IPS-NIHi11 (cell line): ENCODE measurements around the gene SHROOM1.

ENCODE experiments used
- DNase-seq: peaks from one replicate; pipeline ENCODE4 v3.0.0; 2012; ENCODE audit warnings: mixed read lengths, low spot score

Gene SHROOM1

DNA sequence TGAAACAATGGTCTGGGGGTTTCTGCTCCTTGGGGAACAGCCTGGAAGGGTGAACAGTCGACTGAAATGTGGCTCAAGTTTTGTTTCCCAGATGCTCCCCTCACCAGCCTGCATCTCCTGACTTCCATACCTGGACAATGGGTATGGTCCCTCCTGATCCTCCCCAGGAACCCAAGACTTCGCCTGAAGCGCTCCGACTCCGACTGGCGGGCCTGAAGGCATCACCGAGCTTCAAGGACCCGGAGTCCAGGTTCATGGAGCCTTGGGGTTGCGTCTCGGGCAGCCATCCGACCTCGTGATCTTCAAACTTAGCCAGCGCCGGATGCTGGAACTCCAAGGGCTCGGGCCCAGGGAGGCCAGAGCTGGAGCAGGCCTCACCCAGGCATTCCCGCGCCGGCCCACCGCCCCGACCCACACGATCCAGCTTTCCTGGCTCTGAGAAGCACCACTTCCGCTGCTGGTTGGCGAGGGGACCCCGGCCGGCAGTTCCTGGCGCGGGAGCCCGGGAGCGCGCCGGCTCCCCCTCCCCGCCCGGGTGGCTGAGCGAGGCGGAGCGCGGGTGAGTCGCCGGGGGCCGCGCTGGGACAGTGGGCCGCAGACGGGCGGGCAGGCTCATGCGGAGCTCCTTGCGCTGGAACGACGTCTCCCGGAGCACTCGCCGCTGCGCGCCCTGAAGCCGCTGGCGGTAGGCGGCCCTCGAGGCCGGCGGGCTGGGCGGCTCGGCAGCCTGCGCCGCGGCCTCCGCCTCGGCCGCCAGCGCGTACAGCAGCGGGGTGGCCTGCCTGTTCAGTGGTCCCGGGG, 5.2 kb downstream of the SHROOM1 start:
- DNase-seq = peak; percentile 65

DNA sequence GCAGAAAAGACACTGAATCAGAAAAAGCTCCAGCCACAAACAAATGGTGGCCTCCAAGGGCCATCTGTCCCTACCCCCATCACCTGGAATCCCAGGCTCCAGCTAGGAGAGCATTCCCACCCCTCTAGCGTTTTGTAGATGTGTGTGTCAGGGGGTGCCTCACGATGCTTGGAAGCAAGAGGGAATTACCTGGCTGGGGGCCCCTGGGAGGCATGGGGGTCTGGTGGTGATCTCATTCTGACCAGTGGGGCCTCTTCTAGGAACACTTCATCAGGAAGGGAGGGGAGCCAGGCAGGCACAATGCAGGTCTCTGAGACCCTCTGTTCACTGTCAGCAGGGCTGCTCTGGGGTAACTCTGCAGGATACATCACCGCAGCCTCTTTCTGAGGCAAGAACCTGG, 6.0 kb downstream of the SHROOM1 start:
- no peak for DNase-seq

DNA sequence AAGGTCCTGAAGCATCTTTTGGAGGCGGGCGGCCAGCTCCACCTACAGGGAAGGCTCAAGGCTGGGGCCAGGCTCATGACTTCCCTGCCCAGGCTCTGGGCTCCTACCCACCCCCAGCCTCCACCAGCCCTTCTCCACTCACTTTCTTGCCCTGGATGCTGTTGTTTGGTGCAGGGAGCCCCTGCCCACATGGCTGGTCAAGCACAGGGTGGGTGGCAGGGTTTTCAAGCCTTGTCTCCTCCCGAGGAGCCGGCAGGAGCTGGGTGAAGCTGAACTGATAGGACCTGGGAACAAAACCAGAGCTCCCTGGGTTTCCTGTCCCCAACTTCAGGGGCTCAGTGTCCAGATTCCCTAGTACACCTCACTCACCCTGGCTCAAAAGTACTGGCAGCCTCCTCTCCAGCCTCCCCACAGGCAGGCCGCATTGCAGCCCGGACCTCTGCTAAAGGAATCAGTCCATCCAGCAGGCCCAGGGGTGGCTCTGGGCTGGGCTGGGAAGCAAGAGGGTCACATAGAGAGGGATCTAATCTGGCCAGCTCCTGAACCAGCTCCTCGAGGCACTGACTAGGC, 6.9 kb downstream of the SHROOM1 start:
- DNase-seq = no peak

DNA sequence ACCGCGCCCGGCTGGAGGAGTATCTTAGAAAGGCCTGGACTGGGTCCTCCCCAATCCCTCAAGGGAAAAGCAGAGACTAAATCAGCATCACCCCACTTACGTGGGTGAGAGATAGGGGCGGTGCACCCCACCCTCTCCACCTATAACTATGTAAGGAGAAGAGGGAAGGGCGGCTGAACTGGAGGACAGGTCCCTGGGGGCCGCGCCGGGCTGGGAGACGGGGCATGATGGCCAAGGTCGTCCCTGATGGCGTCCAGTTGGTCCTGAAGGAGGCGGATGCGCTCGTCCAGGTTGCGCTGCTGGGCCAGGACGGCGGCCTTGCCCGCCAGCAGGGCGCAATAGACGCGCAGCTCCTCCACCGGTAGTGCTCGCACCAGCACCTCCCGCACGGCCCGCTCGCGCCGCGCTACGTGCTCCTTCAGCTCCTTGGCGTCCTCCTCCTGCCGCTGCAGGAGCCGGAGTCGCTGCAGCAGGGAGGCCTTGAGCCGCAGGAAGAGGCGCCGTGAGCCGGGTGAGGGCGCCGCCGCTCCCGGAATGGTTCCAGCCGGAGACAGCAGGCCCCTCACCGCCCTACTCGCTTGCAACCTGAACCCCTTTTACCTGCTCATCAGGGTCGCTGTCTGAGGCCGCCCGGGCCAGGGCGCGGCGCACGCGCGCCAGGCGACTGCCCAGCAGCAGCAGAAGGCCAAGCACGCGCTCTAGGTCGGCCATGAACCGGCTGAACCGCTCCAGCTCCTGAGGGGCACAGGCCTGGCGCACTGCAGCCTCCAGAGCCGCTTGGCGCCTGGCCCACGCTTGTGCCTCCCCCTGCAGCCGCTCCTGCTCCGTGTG, 7.6 kb downstream of the SHROOM1 start:
- DNase-seq = peak; percentile 75

DNA sequence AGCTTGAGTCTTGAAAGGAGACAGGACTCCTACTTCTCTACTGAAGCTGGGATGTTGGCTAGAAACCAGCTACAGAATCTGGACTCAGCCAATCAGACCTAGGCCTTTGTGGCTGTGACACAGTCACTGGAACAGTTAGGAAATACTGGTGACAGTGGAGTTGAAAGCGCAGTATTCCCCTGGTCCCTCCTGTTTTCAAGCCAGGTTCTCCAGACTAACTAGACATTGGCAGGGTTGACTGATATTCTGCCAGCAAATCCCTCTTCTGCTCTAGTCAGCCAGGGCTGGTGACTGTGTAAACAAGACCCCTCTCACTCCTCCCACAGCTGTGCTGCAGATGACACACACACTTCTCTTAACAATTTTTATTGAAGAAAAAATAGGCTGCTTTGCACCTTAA, 8.7 kb downstream of the SHROOM1 start:
- no peak for DNase-seq

DNA sequence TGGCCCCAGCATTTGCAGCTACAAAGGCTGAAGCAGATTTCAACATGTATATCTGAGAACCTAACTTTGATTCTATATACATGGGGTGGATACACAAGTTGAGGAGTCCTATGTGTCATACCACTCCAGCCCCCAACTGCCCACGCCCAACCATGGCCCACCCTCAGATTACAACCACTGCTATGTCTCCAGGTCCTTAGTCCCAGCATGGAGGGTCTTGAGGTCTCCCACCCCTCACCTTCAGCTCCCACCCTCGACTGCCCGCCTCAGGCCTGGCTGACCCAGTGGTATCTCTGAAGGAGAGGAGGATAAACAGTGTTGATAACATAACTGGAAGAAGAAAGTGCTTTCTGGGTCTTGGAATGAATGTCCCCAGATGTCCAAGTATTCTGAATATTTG, 9.1 kb downstream of the SHROOM1 start:
- no peak for DNase-seq

DNA sequence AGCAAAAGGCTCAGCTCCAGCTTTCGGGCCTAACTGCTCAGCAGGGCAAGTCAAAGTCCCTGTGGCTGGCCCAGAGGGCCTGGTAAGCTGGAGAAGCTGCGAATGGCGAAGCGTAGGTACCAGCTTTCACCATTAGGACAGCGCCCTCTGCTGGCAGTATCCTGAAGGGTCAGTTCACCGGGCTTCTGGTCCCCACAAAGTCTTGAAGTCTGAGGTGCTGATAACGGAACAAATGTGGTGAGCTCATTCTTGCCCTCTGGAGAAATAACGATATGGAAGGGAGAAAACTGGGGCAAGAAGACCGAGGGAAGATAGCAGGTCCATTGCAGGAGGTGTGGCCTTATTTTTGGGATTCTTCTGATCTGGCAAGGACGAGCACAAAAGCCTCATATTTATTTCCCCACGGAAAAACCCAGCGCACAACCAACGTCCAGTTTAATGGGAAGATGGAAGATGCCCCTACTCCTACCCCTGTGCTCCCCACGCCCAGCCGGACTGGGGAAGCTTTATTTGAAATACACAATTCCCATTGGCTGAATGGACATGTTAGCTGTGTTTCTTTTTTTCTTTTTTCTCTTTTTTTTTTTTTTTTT, 10.2 kb downstream of the SHROOM1 start:
- peak; percentile 86 for DNase-seq

DNA sequence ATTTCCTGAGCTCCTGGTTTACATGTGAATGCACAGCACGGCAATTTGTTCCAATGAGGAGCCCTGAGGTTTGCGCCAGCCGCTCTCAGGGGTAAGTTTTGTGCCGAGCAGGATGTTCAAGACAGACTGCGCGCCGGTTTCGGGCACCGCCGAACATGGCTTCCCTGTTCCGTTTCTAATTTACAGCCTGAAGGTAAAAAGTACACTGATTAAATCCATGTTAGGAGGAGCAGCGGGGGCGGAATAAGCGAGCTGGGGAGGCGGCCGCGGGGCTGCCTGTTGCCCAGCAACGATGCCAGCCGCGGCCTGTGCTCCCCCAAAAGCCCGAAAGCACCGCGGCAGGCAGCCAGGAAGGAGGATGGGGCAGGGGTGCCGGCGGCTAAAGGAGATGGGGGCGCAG, 11.0 kb downstream of the SHROOM1 start:
- no peak for DNase-seq

DNA sequence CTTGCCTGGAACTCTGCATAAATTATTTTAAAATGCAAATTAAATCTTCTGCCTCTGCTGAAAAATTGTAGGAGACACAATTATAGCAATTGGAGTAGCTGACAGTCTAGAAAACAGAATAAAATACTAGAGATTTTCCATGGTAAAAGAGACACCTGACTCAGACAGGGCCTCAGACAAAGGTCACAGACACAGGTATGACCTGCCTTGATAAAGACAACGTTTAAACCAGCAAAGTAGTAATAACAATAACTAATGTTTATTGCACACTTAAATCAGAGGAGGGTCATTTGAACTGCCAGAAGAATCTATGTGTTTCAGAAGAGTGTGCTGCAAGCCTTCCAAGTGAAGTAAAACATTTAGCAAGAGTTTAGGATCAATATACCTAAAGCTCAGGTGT, 13.4 kb downstream of the SHROOM1 start:
- no peak for DNase-seq

DNA sequence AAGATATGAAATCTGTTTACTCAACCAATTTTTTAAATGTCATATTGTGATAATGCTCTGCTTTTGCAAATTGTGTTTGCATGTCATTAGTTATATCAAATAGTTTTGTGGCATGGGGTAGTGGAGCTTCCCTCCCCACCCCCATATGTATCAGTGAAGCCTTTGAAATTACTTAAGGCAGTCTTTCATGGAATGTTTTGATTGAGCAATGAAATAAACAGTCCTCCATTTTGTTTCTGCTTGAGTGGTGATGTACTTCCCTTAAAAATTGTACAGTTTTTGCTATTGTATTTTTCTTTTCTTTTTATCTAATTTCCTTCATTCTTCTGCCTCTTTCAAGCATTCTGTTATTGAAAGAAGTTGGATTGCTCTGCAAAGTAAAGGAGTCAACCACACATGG, 13.9 kb downstream of the SHROOM1 start:
- DNase-seq = no peak

DNA sequence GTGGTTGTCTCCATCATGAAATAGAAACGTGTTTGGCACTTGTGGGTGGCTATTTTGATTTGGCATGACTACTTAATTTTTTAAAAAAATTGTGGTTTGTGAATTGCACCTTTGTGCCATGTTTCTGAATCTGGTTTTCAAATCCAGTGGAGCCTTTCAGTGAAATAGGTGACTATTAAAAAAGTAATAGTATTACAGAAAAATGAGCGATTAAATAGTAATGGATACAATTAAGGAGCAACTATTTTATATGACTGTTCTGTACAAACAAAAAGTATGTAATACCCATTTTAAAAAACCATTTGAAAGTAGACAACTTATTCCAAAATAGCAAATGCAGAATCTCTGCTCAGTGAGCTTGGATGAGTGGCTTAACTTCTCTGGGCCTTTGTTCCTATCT, 14.4 kb downstream of the SHROOM1 start:
- DNase-seq = no peak

DNA sequence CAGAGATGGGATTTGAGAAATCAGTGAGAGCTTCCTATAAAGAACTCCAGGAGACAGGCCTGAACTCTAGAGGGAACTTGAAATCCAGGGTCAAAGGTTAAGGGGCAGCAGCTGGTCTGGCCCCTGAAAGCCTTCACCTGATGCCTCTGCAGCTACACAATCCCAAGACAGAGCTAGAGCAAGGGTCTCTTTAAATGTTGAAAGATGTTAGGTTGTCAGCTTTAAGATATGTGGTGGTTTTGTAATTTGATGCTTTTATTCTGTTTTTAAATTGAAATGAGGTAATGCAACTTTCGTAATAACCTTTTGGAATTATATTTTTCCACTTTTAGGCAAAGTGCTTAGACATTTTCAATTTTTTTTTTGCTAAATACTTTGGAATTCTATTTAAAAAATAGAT, 15.0 kb downstream of the SHROOM1 start:
- no peak for DNase-seq

DNA sequence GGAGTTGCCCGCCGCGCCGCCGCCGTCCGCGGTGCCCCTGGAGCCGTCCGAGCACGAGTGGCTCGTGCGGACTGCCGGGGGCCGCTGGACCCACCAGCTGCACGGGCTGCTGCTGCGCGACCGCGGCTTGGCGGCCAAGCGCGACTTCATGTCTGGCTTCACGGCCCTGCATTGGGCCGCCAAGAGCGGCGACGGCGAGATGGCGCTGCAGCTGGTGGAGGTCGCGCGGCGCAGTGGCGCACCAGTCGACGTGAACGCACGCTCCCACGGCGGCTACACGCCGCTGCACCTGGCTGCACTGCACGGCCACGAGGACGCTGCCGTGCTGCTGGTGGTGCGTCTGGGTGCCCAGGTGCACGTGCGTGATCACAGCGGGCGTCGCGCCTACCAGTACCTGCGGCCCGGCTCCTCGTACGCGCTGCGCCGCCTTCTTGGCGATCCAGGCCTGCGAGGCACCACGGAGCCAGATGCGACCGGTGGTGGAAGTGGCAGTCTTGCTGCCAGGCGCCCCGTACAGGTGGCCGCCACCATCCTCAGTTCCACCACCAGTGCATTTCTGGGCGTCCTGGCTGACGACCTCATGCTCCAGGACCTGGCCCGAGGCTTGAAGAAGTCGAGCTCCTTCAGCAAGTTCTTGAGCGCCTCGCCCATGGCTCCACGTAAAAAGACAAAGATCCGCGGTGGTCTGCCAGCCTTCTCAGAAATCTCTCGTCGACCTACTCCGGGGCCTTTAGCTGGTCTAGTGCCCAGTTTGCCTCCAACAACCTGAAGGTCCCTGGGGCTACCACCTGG, 15.7 kb downstream of the SHROOM1 start:
- peak; percentile 48 for DNase-seq

DNA sequence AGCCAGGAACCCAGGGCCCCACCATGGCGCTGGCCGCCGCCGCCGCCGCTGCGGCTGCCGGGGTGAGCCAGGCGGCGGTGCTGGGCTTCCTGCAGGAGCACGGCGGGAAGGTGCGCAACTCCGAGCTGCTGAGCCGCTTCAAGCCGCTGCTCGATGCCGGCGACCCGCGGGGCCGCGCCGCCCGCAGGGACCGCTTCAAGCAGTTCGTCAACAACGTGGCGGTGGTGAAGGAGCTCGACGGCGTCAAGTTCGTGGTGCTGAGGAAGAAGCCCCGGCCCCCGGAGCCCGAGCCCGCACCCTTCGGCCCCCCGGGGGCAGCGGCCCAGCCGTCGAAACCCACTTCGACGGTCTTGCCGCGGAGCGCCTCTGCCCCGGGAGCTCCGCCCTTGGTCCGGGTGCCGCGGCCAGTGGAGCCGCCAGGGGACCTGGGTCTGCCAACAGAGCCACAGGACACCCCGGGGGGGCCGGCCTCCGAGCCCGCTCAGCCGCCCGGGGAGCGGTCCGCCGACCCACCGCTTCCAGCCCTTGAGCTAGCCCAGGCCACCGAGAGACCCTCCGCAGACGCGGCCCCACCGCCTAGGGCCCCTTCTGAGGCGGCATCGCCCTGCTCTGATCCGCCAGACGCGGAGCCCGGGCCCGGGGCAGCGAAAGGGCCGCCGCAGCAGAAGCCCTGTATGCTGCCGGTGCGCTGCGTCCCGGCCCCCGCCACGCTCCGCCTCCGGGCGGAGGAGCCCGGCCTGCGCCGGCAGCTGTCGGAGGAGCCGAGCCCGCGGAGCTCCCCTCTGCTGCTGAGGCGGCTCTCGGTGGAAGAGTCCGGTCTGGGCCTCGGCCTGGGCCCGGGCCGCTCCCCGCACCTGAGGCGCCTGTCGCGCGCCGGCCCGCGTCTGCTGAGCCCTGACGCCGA, 16.6 kb downstream of the SHROOM1 start:
- DNase-seq = peak; percentile 76

DNA sequence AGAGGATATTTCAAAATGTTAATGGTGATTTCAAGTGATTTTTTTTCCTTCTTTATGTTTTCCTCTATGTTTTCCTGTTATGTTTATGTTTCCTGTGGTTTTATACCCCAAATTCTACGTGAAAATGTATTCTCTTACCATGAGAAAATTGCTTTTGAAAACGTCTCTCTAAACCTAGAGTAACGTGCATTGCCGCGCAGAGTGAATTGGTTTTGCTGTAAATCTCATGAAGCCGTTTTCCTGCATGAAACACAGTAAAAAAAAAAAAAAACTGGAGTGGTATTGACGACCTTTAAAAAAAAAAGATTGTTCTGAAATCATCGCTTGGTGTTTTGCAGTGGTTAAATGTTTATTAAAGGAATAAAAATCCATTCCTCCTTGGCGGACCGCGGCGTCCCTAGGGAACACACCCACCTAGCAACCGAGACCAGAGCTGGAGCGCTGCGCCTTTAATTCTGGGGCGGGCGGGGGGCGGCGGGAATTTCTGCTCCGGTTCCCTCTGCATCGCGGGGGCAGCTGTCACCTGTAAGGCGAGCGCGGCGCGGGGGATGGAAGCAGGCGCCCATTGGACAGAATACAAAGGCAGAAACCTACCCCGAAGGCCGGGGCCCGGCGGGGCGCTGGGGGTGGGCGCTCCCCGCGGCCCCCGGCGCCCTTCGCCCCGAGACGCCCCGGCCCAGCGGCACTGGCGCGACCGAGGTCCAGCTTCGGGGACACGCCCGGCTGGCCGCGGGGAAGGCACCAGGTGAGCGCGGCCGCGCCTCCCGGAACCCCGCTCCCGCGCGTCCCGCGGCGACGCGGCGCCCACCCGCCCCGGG, 17.5 kb downstream of the SHROOM1 start, which contains the start of gene SOWAHA:
TSS of gene SOWAHA (plus strand) at position 522 of the 818 bp plus-strand sequence. CDS start 320 bp downstream, outside the sequence.
- peak; percentile 75 for DNase-seq

DNA sequence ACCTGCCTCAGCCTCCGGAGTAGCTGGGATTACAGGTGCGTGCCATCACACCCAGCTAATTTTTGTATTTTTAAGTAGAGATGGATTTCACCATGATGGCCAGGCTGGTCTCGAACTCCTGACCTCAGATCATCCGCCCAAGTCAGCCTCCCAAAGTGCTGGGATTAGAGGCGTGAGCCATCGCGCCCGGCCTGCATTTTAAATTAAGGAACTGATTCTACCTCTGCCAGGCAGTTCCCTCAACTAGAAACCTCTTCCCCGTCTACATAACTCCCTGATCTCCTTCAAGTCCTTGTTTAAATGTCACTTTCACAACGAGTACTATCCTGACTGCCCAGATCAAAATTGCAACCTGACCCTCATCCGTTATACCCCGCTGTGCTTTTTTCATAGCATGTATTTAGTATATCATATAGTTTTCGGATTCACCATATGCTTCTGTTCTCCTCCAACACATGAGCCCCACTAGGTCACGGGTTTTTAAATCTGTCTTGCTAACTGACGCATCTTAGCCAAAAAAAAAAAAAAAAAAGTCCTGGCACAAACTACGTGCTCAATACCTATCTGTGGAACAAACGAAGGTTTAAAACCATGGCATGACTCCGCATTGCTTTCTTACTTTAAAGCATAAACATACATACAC, 18.2 kb downstream of the SHROOM1 start:
- no peak for DNase-seq

DNA sequence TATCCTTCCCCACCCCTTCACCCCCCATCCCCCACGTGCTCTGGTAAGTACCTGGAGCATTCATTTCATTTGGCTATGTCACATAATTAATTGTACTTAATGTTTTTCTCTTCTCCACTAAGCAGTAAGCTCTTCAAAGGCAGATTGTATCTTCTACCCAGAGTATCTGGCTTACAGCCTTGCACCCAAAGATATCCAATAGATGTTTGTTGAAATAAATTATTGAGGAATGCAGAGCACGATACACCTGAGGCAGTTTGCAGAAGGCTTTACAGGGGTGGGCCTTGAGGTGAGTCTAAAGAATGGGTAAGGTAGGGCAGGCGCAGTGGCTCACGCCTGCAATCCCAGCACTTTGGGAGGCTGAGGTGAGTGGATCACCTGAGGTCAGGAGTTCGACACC, 19.8 kb downstream of the SHROOM1 start:
- no peak for DNase-seq

DNA sequence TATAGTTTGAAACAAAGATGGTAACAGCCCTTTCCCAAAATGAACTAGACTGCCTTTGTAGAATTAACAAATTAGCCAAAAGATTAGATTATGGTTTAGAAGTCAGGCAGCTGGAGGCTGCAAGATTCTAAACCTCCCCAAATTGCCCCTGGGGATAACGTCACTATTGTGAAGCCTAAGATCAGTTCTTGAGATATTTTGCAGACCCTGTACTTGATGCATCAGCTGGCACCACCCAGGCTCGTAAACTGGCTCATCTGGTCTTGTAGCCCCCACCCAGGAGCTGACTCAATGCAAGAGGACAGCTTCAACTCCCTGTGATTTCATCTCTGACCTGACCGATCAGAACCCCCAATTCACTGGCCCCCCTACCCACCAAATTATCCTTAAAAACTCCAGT, 21.6 kb downstream of the SHROOM1 start:
- no peak for DNase-seq

DNA sequence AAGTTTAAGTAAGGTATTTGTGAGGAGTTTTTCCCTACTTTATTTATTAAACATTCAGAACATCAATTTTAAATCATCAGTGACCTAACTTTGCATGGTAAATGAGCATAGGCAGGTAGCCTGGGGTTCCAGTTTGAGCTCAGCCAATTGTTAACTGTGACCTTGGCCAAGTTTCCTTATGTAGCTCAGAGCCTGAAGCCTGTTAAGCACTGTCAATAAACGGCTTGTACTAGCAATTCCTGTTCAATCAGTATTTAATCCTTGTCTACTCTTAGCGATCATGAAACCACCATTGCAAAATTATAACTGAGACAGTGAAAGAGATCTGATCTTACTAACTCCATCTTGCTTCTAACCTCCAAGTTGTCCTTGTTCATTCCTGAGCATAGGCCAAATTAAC, 22.0 kb downstream of the SHROOM1 start:
- DNase-seq = no peak
